Nucleus accumbens (tissue), 56 donors: Measurements from ENCODE around the gene NKG7.

Experiments used
- DNase-seq, 56 donors: peaks; one replicate each; lab custom pipeline; 2025; lab: John Stamatoyannopoulos, UW

The NKG7 gene

DNA sequence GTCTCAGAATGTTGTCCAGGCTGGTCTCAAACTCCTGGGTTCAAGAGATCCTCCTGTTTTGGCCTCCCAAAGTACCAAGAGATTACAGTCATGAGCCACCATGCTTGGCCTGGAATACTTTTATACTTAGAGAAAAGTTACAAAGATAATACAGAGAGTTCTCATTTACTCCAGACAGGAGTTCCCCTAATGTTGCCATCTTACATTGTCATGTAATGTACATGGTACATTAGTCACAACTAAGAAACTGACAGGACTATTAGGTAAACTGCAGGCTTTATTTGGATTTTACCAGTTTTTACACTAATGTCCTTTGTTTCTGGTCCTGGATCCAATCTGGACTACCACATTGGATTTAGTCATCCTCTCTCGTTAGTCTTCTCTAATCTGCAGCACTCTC is 20.2 kb upstream of the NKG7 start:
- no peak for DNase-seq

DNA sequence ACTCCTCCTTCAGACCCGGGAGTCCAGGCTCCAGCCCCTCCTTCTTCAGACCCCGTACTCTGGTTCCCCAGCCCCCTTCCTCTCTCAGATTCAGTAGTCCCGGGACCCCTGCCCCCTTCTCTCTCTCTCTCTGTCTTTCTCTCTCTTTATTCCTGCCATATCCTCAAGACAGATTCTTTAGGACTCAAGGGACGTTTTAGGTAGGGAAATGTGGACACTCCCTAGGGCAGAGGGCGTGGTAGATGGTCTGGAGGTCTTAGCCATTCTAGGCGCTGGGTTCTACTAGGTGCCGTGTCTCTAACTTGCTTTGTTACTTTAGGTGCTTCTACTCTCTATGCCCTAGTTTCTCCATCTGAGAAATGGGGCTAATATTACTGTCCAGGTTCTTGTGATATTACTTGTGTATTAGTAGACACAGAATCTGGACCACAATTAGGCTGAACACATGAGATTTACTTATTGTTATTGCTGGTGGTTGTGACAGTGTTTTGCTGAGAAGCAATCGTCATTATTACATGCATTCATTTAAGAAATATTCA is 18.7 kb upstream of the NKG7 start:
- DNase-seq, result no peak

DNA sequence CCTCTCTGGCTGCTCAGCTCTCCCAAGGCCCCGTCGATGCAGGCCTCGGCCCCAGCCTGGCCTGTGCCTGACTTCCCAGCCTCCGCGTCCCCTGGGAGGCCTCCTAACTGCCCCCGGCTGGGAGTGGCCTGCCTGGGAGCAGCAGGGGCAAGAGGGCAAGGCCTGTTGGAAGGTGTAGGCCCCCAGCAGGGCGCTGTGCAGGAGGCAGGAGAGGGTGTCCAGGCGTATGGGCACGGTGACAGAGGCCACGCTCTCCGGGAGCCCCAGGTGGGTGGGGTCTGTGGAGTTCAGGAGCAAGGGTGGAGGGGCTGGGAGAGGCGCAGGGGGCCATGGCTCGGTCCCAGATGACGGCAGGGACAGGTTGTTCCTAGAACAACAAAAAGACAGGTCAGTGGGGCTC is 16.7 kb upstream of the NKG7 start:
- DNase-seq, result no peak

DNA sequence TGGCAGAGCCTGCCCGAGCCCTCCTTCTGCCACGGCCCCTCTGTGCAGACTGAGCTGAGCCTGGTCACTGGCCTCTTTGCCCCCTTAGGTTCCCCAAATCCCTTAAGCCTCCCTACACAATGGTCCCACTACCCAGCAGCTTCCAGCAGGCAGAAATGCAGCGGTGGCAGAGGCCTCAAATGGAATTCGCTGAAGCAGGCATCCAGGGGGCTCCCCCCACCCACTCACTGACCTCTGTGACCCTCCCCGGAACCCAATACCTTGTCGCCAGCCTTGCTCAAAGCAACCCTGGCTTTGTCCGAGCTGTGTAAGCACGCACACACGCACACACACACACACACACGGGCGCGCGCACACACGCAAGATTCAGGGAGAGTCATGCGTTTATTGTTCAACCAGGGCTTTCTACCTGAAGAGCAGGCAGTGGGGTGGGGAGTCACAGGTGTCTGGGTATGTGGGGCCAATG is 15.5 kb upstream of the NKG7 start, which contains the start of gene LIM2:
TSS of gene LIM2 (minus strand) at position 51 of the 466 bp plus-strand sequence. CDS start 531 bp downstream, outside the sequence.
- DNase-seq, result no peak

DNA sequence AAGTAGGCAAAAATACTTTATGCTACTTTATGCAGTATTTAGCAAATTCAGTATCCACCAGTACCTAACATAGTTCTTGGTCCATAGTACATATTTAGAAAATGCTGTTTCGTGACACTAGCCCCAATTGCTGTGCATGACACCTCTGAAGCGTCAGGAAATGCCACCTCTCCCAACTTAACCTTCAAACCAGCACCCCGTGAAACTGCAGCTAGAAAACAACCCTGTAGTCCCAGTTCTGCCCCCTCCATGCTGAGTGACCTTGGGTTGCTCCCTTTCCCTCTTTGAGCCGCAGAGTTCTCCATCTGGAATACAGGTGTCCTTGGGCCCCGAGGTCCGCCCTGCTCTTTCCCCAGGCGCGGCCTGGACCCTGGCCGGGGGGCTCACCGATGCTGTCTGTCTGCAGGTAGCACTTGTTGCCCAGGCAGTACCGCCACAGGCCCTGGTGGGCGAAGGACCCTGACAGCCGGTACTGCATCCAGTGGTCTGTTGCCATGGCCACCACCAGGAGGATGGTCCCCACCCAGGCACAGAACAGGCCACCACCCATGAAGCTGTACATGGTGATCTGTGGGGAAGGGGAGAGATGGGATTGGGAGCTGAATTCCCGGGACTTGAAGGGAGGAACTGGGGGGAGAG is 14.5 kb upstream of the NKG7 start:
- DNase-seq, result no peak

DNA sequence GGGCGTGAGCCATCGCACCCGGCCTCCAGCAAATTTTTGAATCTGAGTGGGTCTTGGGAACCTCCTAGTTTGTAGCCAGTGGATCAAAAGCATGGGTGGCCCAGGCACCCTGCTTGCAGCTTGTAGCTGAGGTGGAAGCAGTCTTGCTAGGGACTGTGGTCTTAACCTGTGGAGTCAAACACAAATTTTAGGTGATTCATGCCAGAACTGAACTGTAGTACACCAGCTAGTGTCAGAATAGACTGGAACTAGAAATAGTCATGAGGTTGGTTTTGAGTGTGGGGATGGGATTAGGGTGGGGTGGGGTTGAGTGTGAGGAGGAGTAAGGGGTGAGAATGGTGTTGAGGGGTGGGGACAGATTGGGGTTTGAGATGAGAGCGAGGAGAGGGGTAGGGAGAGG is 9.6 kb upstream of the NKG7 start:
- no peak for DNase-seq

DNA sequence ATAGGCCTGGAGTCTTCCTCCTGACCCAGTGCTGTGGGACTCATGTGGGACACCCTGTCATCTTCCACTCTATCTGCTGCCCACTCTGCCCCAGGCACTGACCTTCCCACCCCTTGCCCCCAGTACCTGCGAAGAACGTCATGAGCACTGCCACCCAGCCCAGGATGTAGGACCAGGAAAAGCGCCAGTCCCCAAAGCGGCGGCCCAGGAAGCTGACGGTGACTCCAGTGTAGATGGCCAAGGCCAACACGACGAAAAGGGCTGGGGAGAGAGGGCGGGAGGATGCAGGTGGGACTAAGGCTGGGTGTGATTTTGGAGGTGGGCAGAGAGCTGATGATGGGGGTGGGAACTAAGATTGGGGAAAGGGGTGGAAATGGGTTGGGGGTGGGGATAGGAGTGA is 7.9 kb upstream of the NKG7 start:
- no peak for DNase-seq

DNA sequence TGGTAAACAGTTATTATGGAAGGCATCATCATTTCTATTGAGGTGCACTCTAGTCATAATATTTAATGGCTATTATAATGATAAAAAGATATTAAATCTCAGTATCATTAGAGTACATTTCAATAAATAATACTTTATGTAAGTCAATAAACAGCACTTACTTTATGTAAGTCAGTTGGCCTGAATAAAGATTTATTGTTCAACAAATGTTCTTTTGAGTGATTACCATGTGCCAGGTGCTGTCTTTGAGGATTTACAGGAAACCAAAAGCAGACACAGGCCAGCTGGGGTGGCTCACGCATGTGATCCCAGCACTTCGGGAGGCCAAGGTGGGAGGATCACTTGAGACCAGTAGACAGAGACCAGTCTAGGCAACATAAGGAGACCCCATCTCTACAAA is 5.0 kb upstream of the NKG7 start:
- DNase-seq, result no peak

DNA sequence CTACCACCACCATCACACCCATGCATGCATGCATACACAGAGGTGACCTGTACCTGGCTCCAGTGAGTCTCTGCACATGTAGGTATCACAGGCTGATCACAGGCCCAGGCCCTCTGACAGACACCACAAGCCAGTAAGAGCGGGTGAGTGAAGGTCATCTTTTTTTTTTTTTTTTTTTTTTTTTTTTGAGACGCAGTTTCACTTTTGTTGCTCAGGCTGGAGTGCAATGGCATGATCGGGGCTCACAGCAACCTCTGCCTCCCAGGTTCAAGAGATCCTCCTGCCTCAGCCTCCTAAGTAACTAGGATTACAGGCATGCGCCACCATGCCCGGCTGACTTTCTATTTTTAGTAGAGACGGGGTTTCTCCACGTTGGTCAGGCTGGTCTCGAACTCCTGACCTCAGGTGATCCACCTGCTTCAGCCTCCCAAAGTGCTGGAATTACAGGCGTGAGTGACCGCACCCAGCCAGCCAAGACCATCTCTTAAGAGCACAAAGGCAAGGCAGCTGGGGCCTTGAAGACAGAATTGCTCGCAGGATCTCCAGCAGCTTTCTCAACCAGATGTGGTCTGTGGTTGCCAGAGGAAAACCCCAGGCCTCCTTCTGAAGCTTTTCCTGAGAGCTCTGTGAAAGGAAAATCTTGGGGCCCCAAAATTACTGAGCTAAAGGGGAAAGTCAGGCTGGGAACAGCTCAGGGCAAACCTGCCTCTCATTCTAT is 3.2 kb upstream of the NKG7 start:
- no peak for DNase-seq

DNA sequence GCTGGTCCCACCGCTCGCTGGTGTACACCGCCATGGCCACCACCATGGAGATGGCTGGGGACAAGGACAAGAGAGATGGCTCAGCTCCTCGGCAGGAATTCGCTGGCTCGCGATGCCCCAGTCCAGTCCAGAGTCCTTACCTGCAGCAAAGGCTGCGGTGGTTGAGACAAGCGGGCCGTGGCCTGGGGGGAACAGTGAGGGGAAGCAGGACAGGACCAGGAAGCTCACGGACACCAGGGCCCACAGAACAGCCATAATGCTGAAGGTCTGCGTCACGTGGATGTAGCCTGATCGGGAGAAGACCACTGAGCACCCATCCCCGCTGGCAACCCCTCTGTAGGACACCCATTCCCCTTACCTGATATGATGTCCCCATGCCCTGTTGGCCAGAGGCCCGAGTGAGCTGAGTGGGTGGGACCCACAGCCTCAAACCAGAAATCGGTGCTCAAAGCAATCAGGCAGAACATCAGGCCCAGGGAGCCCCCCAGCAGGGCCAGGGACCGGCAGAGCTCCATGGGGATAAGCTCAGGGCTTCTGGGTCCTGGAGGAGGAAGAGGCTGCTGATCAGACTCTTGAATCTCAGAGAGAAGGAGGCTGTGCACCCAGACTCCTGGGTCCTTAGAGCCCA is 319 bp downstream of the NKG7 start:
- no peak for DNase-seq

DNA sequence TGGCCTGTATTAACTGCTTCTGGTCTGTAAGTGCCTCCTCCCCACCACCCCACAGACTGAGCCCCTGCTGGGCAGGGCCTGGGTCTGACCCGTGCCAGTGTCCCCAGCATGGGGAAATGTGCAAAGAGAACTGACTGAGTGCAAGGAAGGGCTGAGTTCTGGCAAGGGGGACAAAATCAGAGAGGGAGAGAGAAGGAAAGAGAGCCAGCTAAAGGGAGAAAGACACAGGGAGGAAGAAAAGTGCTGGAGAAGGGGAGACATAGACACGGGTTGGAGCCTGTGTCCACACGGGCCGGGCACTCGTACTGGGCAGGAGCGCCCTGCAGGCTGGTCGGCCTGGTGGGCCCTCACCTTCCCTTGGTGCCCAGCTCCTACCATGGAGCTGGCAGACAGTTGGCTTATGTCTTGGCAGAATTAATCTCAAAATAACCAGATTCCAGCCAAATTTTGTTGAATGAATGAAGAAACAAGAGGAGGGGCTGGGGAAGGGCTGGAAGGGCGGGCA is 1.2 kb downstream of the NKG7 start:
- no peak for DNase-seq

DNA sequence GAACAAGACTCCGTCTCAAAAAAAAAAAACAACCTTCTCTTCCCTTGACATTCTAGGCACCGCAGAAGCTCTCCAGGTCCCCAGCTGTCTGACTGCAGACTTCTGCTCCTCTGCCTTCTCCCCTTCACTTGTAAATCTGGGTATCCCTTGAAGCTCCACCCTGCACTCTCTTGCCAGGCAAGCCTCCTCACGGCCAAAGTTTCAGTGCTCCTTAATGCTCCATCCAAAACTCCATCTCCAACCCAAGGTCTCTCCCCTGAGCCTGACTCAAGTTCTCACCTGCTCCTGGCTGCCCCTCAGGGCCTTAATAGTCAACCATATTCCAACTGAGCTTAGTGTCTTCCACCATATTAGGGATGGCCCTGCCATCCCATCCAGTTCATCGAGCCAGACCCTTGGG is 2.2 kb downstream of the NKG7 start:
- DNase-seq, result no peak

DNA sequence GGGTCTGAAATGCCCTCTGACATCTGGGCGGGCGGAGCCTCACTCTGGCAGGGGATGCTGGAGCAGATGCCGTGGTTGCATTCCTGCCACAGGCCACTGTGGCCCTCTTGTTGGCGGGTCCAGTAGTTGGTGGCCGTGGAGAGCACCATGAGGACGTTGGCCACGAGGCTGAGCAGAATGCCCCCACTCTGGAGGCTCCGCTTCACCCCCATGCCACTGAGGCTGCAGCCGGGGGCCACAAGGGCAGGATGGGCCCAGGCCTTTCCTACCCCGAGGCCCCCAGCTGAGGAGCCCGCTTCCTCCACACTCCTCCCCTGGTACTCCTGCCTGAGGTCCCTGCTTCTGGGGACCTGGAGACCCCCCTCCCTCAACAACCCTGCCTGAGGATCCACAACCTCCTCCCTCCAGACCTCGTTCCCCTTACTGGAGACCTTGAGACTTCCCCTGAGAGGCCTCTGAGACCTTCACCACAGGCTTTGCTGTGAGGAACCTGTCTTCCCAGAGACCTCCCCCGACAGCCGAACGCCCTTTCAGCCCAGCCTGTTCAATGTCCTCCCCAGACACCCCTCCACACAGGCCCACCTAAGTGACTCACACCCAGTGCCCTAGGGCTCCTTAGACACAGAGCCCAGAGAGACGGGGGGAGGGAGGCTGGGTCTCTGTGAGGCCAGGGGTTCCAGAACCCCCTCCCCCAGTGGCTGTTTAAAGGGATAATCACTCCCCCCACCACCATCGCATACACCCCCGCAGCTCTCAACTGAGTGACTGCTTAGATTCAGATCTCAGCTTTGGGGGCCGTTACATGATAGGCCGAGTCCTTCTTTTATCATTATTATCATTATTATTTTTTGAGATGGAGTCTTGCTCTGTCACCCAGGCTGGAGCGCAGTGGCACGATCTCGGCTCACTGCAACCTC is 3.8 kb downstream of the NKG7 start, which contains the start of gene CLDND2:
TSS of gene CLDND2 (minus strand) at position 638 of the 917 bp plus-strand sequence. CDS start at position 212, 426 bp downstream.
- peak in 2 of 56 donors; percentile 34 to 53 for DNase-seq

DNA sequence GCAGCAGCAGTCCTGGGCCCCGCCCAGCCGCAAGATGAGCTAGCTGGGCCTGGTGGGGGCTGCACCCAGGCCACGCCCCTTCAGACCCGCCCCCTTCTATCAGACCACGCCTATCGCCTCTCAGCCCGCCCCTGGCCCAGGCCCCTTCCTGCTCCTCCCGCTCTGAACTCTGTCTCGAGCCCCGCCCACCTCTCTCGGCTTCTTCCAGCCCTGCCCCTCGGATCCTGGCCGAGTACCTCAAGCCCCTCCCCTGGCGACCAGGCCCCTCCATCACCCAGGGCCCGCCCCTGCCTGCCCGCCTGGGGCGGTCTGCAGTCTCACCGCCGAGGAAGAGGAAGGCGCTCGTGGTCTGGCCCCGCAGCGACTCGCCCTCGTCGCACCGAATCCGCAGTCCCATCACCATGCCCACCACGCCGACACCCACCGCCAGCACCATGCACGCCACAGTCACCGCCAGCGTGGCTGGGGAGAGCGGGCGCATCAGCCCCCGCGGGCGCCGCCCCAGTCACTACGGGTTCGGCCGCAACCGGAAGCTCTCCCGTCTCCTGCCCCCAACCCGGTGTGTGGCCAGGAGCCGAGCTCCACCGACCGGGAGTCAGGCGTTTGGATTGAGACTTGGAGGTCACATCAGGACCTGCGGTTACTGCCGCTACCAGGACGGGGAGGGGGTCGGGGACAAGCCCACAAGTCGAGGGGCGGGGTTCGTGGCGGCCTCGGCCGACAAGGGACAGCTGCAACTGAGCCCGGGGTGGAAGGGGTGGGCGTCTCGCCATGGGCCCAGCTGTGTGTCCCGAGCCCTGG is 4.7 kb downstream of the NKG7 start:
- DNase-seq, result peak; percentile 73 to 100 (median 97)

DNA sequence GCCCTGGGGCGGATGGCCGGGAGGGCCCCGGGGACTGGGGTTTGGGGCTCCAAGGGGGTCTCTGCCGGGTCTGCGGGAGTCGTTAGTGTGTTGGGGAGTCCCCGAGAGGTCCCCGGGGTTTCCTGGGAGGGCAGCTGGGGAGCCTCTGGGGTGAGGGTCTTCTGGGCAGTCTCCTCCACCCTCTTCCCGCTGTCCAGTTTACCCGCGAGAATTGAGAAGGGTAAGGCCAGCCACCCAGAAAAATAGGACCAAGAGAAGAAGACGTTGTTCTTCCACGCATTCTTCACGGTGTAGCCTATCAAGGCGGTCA is 5.2 kb downstream of the NKG7 start:
- peak in 7 of 56 donors; percentile 50 to 66 (median 60) for DNase-seq

DNA sequence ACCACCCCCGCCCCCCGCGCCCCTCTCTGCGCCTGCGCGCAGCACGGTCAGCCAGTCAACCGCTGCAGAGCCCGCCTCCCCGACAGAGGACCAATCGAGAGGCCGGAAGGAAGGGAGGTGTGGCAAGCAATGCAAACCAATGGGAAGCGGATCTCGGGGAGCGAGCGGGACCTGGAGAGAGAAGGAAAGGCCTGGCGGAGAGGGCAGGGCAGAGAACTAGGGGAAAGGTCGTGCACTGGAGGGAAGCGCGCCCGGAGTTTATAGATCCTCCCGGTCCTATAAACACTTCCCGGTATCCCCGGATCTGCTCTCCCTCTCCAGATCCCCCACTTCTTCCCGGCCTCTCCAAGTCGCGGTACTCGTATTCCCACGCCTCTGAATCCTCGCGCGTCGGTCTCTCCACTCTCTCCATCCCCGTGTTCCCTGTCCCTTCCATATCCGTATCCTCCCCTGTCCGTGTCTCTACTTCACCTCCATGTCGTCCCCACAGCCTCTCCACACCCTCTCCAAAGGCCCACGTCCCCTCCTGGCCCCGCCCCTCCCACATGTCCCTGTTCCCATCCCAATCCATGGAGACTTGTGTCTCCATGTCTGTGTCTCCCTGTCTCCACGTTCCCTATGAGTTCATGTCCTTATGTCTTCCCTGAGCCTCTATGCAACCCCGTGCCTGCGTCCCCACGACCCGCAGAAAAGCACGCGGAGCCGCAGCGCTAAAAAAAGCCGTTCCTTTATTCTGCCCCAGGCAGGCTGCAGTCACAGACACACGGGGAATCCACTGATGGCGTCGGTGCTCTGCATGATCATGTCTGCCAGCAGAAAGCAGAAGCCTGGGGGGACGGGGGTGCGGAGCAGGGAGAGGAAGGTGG is 5.8 kb downstream of the NKG7 start:
- peak; percentile 74 to 98 (median 96) for DNase-seq

DNA sequence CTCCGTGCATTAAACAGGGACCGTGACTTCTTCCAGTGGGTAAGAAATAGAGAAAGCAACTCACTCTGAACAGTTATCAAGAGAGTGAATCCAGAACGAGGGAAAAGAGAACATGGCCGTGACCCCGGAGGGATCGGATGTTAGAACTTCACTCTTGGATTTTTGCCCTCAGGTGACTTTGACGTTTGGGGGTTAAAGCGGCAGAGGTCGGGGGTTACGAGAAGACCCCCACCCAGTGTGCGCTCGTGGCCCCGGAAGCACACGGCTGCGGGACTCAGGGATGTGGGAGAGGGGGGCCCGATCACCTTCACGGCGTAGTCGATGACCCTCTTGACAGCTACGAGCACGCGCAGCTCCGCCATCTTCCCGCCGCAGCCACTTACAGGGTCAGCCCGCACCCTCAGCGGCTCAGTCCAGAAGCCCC is 6.5 kb downstream of the NKG7 start, which contains the start of gene ETFB:
TSS of gene ETFB (minus strand) at position 424 of the 424 bp plus-strand sequence. CDS start at position 362, 62 bp downstream.
- DNase-seq, result peak in 1 of 56 donors; percentile 55
